GM19452 (cell line): ENCODE results near the gene SLC17A8.
"Not testable (repeated sequence)": the region's sequence is repeated elsewhere in the genome, so short reads cannot be mapped to it uniquely, and the experiment has no call there.

ENCODE experiments used
- ATAC-seq: cut with Tn5 transposase; IDR thresholded peaks from one replicate; pipeline ENCODE4 v1.9.1; 2021; ENCODE audit not compliant: unreplicated experiment

The SLC17A8 gene

GRCh38 chr12:100422646-100423045, 65.8 kb downstream of the SLC17A8 start:
- ATAC-seq = no peak

GRCh38 chr12:100426145-100426544, 69.3 kb downstream of the SLC17A8 start:
- no peak for ATAC-seq

- ATAC-seq = no peak
Observed at GRCh38 chr12:100427078-100427477, 70.2 kb downstream of the SLC17A8 start.

- not testable (repeated sequence) for ATAC-seq
Observed at GRCh38 chr12:100430251-100430650, 73.4 kb downstream of the SLC17A8 start.

- ATAC-seq = no peak
Observed at GRCh38 chr12:100433701-100434100, 76.8 kb downstream of the SLC17A8 start.

GRCh38 chr12:100434177-100434576, 77.3 kb downstream of the SLC17A8 start:
- ATAC-seq = no peak

GRCh38 chr12:100435957-100436356, 79.1 kb downstream of the SLC17A8 start:
- ATAC-seq = no peak

- ATAC-seq = no peak
Observed at GRCh38 chr12:100437038-100437841, 80.4 kb downstream of the SLC17A8 start.

GRCh38 chr12:100439797-100440196, 82.9 kb downstream of the SLC17A8 start:
- no peak for ATAC-seq

- no peak for ATAC-seq
Observed at GRCh38 chr12:100442403-100442802, 85.5 kb downstream of the SLC17A8 start.

GRCh38 chr12:100443434-100443833, 86.6 kb downstream of the SLC17A8 start:
- no peak for ATAC-seq

GRCh38 chr12:100445081-100445481, 88.2 kb downstream of the SLC17A8 start:
- ATAC-seq = no peak

GRCh38 chr12:100447381-100447780, 90.5 kb downstream of the SLC17A8 start:
- ATAC-seq = no peak

GRCh38 chr12:100448656-100449055, 91.8 kb downstream of the SLC17A8 start:
- ATAC-seq = no peak

GRCh38 chr12:100450735-100451134, 93.9 kb downstream of the SLC17A8 start:
- ATAC-seq = no peak

GRCh38 chr12:100453951-100454350, 97.1 kb downstream of the SLC17A8 start:
- no peak for ATAC-seq

- ATAC-seq = no peak
Observed at GRCh38 chr12:100455896-100456295, 99.0 kb downstream of the SLC17A8 start.

GRCh38 chr12:100458191-100458590, 101.3 kb downstream of the SLC17A8 start:
- ATAC-seq = no peak

- no peak for ATAC-seq
Observed at GRCh38 chr12:100460702-100461101, 103.8 kb downstream of the SLC17A8 start.

- ATAC-seq = no peak
Observed at GRCh38 chr12:100461330-100461973, 104.6 kb downstream of the SLC17A8 start.

GRCh38 chr12:100463661-100464060, 106.8 kb downstream of the SLC17A8 start:
- no peak for ATAC-seq

- no peak for ATAC-seq
Observed at GRCh38 chr12:100464529-100464928, 107.7 kb downstream of the SLC17A8 start.
